Measurements from ENCODE around the gene CREG2.

GRCh38 chr2:101398116-101398821 is 11.0 kb upstream of the CREG2 start:
- no peak for TF ChIP-seq CTCF (IDR thresholded peaks at IDR 0.05)
- no peak for TF ChIP-seq POLR2AphosphoS5 (IDR thresholded peaks at IDR 0.05)
- TF ChIP-seq EP300 (IDR thresholded peaks at IDR 0.05), result no peak
- TF ChIP-seq POLR2A (IDR thresholded peaks at IDR 0.05), result no peak
